GM18951 (cell line): ENCODE measurements around the gene HDAC1.
"Not testable (repeated sequence)": the region's sequence is repeated elsewhere in the genome, so short reads cannot be mapped to it uniquely, and the experiment has no call there.

Source experiments
- POLR2A ChIP-seq: IDR thresholded peaks from 4 replicates; pipeline ENCODE4 v1.6.1; 2011; ENCODE audit warnings: mild to moderate bottlenecking; ENCODE audit not compliant: insufficient read length, insufficient read depth; ENCODE audit errors: extremely low read depth
- in situ Hi-C: fragments of 300-500 bp; cut with MboI; formaldehyde crosslinking; loops from one replicate; pipeline ENCODE4 v1.12.0; 2022; ENCODE audit warnings: low sequenced_read_pairs, mixed read lengths, inconsistent platforms; ENCODE audit not compliant: unreplicated experiment

HDAC1 gene

DNA sequence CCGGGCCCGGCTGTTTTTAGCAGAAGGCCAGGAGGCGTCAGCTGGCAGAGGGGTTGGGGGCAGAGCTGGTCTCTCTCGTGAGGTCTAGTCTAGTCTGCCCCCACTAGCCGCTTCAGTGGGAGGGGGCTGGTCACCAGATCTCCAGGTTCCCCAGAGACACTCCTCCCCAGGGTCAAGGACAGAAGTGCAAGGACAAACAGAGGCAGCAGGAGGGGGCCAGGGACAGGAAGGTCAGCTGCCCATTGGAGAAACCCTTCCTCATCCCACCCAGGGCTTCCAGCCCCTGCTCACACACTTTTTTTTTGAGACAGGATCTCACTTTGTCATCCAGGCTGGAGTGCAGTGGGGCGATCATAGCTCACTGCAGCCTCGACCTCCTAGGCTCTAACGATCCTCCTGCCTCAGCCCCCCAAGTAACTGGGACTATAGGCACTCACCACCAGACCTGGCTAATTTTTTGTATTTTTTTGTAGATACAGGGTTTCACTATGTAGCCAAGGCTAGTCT, 60.4 kb downstream of the HDAC1 start:
- TF ChIP-seq POLR2A, result no peak
- in situ Hi-C loops, result no loop called here

DNA sequence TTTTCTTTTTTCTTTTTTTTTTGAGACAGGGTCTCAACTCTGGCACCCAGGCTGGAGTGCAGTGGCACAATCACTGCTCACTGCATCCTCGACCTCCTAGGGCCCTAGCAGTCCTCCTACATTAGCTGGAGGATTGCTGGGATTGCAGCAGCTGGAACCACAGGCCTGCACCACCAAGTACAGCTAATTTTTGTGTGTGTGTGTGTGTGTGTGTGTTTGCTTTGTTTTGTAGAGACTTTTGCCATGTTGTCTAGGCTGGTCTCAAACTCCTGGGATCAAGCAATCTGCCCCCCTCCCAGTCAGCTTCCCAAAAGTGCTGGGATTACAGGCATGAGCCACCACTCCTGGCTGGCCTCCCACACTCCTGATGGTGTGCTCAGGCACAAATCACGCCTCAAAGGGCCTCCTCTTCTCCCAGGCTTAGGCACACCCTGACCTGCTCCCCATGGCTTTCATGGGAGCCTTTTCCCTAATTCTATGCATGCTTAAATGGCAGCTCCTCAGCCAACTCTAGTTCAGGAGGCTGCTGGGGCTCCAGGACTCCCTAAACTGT, 61.0 kb downstream of the HDAC1 start:
- TF ChIP-seq POLR2A, result no peak
- in situ Hi-C loops, result no loop called here

DNA sequence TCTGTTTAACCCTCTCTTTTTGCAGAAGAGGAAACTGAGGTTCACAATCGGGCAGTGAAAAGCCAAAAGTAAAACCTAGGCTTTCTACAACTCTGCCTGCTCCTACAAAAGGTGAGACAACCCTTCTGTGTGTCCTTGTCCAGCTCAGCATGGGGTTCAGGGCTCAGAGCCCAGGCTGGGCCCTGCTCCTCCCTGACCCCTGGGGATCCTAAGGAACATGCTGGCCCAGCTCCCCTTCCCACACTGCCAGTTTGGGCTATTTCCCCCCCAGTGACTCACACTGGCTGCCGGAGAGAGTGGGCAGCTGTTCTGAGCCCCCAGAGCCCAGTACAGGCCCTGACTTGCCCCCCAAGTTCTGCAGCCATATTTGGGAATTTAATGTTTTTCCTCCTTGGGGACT, 61.5 kb downstream of the HDAC1 start:
- no peak for TF ChIP-seq POLR2A
- in situ Hi-C loops, result no loop called here

DNA sequence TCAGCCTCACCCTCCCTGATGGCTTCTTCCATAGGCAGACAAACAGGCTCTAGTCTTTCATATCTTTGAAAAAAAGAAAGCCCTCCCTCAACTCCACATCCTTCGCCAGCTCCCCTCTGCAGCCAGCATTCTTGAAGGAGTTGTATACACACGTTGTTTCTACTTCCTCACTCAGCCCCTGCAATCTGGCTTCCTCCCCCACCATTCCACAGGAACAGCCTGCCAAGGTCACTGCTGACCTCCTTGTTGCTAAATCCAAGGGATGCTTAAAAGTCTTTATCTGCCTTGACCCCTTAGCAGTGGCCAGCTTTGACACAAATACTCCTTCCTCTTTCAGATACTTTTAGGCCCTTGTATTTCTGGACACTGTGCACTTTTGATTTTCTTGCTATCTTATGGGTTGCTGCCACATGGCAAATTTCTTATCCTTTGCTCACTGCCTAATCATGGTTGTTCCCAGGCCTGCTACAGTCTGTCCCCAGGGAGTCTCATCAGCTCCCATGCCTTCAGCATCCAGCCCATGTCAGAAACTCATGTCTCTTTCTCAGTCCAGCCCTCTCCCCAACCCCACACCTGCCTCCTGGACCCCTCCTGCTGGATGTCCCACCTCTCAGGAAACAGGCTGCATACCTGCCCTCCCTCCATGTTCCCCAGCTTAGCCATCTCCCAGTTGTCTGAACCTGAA, 62.1 kb downstream of the HDAC1 start:
- in situ Hi-C loops, result no loop called here
- no peak for TF ChIP-seq POLR2A

DNA sequence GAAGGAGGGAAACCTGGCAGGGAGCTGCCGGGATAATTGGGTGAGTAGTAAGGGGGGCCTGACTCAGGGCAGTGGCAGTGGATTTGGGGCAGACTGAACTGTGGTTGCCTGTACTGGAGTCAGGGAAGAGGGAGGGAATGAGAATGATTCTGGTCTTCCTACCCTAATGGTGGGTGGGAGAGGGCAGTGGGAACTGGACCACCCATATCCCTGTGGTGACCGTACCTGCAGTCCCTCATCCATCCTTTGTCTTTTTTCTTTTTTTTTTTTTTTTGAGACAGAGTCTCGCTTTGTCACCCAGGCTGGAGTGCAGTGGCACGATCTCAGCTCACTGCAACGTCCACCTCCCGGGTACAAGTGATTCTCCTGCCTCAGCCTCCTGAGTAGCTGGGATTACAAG, 63.9 kb downstream of the HDAC1 start:
- in situ Hi-C loops, result not testable (repeated sequence)

DNA sequence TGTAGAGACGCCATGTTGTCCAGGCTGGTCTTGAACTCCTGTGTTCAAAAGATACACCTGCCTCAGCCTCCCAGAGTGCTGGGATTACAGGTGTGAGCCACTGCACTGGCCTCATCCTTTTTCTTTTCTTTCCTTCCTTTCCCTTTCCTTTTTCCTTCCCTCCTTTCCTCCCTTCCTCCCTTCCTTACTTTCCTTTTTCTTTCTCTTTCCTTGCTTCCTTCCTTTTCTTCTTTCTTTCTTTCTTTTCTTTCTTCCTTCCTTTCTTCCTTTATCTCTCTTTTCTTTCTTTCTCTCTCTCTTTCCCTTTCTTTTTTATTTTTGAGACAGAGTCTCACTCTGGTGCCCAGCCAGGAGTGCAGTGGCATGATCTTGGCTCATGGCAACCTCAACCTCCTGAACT, 64.6 kb downstream of the HDAC1 start:
- no peak for TF ChIP-seq POLR2A
- in situ Hi-C loops, result no loop called here

DNA sequence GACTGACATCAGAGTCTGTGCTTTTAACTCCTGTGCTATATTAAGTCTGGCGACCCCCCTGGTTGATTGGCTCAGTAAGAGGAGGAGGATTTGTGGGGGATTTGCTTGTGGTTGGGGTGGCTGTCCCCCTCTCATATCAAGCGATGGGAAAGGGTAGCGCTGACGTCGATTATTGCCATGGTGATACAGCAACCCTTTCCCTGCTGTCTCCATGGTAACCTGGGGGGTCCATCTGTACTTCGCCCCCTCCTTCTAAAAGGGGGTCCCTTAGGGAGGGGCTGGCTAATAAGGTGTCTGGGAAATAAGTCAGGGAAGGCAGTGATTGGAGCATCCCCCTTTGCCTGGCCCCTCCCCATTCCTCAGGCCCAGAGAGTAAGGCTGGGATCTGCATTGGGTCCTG, 65.7 kb downstream of the HDAC1 start:
- in situ Hi-C loops, result no loop called here

DNA sequence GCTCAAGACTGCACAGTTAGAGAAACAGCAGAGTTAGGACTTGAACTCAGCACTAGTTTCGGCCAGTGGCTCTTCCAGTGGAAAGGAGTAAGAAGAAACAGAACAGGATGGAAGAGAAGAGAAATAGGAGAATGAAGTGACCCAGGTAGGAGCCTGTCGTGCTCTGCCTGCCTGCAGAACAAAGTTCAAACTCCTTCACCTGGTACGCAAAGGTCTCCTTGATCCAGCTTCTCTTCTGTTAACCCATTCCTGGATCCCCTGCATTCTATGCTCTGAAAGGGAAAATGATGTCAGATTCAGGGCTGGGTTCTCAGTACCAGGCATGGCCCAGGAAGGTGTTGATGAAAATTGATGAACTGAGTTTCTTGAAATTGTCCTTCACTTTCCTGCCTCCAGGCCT, 66.6 kb downstream of the HDAC1 start:
- in situ Hi-C loops, result no loop called here
- TF ChIP-seq POLR2A, result no peak

More for the DNA sequence above, 65.7 kb downstream of the HDAC1 start:
- no peak for TF ChIP-seq POLR2A

DNA sequence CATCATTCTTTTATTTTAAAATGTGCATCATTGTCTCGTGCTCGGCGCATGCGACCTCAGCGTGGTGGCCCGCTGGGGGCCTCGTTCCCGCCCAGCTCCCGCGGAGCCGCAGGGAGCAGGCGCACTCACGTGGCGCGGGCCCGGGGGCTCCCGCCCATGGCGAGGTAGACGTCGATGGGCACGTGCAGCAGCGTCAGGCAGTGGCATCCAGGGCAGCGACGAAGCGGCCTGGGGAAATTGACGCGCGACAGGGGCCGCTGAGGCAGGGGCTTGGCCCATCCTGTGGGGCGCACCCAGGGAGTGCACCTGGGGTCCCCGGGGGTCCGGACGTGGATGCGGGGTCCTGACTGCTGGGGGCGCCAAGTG, 69.4 kb downstream of the HDAC1 start:
- in situ Hi-C loops, result no loop called here
- no peak for TF ChIP-seq POLR2A

DNA sequence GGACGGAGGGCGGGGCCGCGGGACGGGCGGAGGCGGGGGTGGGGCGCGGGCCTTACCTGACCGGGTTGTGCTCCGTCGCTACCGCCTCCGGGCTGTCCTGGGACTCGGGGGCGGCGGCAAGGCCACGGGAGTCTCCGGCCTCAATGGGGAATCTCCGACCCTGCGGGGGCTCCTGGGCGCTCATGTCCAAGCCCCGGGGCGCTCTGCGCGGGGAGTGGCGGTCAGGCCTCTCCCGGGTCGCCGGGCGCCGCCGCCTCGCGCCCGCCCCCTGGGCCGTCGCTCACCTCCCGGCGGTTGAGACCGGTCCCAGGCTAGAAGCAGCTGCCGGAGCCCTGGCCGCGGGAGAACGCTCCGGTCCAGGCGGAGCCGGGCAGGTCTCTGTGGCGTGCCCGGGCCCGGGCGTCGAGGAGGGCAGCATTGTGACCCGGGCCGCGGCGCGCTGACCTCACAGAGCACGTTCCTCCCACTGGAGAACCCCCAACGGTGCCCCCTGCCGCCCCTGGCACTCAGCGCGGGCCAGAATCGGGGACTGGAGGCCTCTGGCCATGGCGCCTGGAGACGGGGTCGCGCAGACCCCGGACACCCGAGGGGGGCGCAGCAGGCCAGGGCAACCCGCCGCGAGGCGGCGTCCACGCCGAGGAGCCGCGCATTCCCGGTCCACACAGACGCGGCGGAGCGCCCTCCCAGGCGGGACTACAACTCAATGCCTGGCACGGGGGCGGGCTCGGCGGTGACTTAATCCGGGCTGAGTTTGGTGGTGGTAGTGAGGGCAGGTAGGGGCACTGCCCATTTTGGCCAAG, 70.0 kb downstream of the HDAC1 start:
- peak; percentile 21 for TF ChIP-seq POLR2A
- in situ Hi-C loops, result no loop called here

DNA sequence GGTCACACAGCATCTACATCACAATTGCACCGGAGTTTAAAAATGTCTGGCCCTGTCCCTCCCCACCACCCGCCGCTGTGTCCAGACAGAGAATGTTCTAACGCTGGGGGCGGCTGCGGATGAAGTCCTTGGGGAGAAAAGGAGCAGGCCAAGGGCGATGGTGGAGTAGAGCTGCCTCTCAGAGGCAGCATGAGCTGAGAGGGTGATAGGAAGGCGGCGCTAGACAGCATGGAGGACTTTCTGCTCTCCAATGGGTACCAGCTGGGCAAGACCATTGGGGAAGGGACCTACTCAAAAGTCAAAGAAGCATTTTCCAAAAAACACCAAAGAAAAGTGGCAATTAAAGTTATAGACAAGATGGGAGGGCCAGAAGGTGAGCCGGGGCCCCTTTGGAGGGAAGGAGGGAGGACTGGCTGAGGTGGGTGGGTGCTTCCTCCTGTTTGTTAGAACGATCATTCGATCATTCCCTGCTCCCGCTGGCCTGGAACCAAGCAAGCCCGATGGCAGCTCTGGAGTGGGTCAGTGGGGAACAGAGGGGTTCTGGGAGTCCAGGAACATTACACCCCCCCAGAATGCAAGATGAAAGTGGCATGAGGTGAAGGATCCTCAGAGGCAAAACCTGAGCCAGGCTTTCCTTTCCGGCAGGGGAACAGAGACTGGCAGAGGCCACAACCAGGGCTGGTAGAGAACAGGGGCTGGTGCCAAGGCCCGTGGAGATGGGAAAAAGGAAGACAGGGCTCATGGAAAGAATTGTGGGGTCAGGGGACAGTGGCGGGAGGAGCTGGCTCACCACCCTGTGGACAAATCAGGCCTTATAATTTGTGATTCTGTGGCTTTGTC, 70.8 kb downstream of the HDAC1 start, which contains the start of the genes FAM229A and TSSK3:
TSS of gene FAM229A (minus strand) at position 12 of the 840 bp plus-strand sequence. CDS start 394 bp downstream, outside the sequence.
TSS of gene TSSK3 (plus strand) at position 66 of the 840 bp plus-strand sequence. CDS start at position 229, 163 bp downstream.
- in situ Hi-C loops, result no loop called here
- no peak for TF ChIP-seq POLR2A

DNA sequence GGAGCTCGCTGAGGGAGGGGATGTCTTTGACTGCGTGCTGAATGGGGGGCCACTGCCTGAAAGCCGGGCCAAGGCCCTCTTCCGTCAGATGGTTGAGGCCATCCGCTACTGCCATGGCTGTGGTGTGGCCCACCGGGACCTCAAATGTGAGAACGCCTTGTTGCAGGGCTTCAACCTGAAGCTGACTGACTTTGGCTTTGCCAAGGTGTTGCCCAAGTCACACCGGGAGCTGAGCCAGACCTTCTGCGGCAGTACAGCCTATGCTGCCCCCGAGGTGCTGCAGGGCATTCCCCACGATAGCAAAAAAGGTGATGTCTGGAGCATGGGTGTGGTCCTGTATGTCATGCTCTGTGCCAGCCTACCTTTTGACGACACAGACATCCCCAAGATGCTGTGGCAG, 71.8 kb downstream of the HDAC1 start:
- in situ Hi-C loops, result no loop called here
- no peak for TF ChIP-seq POLR2A

DNA sequence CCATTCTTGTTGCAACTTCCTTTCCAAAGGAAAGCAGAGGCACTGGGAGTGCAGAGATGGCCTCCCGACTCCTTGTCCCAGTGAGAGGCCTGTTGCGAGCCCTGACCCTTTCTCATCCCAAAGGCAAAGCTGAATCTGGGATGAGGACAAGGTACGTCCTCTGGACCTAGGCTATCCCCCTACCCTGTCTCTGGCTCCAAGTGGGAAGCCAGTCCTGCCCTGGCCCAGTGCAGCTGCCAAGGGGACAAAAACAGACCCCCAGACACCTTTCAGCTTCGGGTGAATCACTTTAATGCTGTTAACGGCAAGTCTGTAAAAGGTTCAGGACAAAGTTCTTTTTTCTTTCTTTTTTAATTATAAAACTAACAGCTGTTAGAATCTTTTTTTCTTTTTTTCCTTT, 73.0 kb downstream of the HDAC1 start:
- TF ChIP-seq POLR2A, result no peak
- in situ Hi-C loops, result no loop called here

DNA sequence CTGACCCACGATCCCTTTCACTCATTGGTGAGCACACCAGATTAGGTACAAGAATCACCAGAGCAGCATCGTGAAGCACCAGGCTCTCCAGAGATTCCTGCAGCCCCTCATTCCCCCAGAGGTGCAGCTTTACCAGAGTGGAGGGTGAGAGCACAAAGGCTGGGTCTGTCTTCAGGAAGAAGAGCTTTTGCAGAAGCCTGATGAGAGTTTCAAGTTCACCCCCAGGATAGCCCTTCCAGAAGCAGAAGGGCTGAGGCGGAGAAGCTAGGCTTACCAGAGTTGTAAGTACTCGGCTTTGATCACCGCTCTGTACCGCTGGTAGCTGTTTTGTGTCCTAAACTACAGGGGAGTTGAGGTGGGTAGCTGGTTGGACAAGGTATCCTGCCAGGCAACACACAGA, 73.6 kb downstream of the HDAC1 start:
- TF ChIP-seq POLR2A, result no peak
- in situ Hi-C loops, result no loop called here
